Measurements from ENCODE around the gene SYCE3. TPM values are rescaled to one million over a fixed set of nuclear protein-coding genes. Genes with fewer than 3 reads are reported as not detected.

The SYCE3 gene
- total and polyA plus RNA-seq, 9 of the 15 experiments (the other 6 are each of a cell fraction or from before 2014, with no cell fraction given), result 0.56 TPM; not detected in 8

DNA sequence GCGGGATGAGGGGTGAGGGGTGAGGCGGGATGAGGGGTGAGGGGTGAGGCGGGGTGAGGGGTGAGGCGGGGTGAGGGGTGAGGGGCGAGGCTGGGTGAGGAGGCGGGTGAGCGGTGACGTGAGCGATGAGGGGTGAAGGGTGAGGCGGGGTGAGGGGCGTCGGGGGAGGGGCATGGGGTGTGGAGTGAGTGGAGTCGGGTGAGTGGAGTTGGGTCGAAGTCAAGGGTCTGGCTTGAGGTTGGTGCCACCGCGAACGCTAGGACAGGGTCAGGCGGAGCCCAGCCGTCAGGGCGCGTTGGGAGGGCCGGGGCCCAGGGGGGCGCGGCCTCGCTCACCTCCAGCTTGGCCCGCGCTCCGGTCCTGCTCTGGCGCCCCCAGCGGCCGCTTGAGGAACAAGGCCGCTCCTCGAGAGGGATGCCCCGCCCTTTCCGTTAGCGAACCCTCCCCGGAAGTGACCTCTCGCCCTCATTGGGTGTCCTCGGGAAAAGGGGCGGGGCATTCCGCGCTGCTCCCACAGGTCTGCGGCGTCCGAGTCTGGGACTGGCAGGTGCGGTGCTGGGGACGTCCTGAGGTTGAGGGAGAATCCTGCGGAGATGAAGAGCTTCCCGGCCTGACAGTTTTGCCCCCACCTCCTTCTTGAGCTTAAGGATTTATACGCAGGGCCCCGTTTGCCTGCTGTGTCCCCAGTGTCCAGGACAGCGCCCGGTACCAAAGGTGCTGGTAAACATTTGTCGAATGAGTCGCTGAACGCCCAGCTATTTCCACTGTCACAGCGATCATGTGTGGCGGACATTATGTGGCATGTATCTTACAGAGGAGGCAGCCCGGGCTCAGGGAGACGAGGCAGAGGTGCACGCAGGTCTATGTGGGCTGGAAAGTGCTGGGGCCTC, at the start of gene SYCE3 (continued):
- TF ChIP-seq NRF1 (conservative IDR thresholded peaks at IDR 0.05 in 1 of 2, IDR thresholded peaks at IDR 0.05 in 1 of 2) (peak; percentile 33 to 39; a peak in 3 of 4 replicates), RBFOX2 (IDR thresholded peaks at IDR 0.05; ENCODE audit: low read depth, low read length) (peak; percentile 73), CREB1 (IDR thresholded peaks at IDR 0.05) (no peak), CREB1 (CRISPR knock-in tag; IDR thresholded peaks at IDR 0.05) (0 out of 2 replicates have a peak, but pooled peaks have one; percentile 41), EHMT2 (IDR thresholded peaks at IDR 0.05) (no peak), SOX6 (IDR thresholded peaks at IDR 0.05) (0 out of 2 replicates have a peak, but pooled peaks have one; percentile 31), SUPT5H (IDR thresholded peaks at IDR 0.05) (peak; percentile 39; the same call in 1 of the 2 replicates), TAF9B (IDR thresholded peaks at IDR 0.05; ENCODE audit: partially characterized antibody) (no peak), SRF (CRISPR knock-in tag; IDR thresholded peaks at IDR 0.05) (peak in 1 of 2 experiments; percentile 83; a peak in 2 of 4 replicates), GABPA (tag; conservative IDR thresholded peaks at IDR 0.05; ENCODE audit: low read depth) (peak; percentile 84), SMC3 (conservative IDR thresholded peaks at IDR 0.05; ENCODE audit: insufficient read depth, low read depth, low read length) (0 out of 2 replicates have a peak, but pooled peaks have one; percentile 23), PHF8 (IDR thresholded peaks at IDR 0.05; ENCODE audit: borderline replicate concordance, low read length) (peak; percentile 55; the same call in 1 of the 2 replicates), KDM5B (IDR thresholded peaks at IDR 0.05; ENCODE audit: insufficient replicate concordance, low read depth, low read length) (peak; percentile 55)
- TF ChIP-seq, protein P1, sequence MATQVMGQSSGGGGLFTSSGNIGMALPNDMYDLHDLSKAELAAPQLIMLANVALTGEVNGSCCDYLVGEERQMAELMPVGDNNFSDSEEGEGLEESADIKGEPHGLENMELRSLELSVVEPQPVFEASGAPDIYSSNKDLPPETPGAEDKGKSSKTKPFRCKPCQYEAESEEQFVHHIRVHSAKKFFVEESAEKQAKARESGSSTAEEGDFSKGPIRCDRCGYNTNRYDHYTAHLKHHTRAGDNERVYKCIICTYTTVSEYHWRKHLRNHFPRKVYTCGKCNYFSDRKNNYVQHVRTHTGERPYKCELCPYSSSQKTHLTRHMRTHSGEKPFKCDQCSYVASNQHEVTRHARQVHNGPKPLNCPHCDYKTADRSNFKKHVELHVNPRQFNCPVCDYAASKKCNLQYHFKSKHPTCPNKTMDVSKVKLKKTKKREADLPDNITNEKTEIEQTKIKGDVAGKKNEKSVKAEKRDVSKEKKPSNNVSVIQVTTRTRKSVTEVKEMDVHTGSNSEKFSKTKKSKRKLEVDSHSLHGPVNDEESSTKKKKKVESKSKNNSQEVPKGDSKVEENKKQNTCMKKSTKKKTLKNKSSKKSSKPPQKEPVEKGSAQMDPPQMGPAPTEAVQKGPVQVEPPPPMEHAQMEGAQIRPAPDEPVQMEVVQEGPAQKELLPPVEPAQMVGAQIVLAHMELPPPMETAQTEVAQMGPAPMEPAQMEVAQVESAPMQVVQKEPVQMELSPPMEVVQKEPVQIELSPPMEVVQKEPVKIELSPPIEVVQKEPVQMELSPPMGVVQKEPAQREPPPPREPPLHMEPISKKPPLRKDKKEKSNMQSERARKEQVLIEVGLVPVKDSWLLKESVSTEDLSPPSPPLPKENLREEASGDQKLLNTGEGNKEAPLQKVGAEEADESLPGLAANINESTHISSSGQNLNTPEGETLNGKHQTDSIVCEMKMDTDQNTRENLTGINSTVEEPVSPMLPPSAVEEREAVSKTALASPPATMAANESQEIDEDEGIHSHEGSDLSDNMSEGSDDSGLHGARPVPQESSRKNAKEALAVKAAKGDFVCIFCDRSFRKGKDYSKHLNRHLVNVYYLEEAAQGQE (IDR thresholded peaks at IDR 0.05; ENCODE audit: borderline replicate concordance), result peak; percentile 35; the same call in 1 of the 2 replicates
- TF ChIP-seq, protein P1 (CRISPR knock-in tag; IDR thresholded peaks at IDR 0.05; ENCODE audit: low read depth), result no peak
- TF ChIP-seq, protein P2, sequence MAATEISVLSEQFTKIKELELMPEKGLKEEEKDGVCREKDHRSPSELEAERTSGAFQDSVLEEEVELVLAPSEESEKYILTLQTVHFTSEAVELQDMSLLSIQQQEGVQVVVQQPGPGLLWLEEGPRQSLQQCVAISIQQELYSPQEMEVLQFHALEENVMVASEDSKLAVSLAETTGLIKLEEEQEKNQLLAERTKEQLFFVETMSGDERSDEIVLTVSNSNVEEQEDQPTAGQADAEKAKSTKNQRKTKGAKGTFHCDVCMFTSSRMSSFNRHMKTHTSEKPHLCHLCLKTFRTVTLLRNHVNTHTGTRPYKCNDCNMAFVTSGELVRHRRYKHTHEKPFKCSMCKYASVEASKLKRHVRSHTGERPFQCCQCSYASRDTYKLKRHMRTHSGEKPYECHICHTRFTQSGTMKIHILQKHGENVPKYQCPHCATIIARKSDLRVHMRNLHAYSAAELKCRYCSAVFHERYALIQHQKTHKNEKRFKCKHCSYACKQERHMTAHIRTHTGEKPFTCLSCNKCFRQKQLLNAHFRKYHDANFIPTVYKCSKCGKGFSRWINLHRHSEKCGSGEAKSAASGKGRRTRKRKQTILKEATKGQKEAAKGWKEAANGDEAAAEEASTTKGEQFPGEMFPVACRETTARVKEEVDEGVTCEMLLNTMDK (IDR thresholded peaks at IDR 0.05; ENCODE audit: borderline replicate concordance, insufficient read depth, low read depth, low read length, poor library complexity, severe bottlenecking), result peak; percentile 85

Data from K562 (cell line).